Muscle of arm (tissue), 14 donors: ENCODE measurements around the gene KBTBD2. TPM values are rescaled to one million over a fixed set of nuclear protein-coding genes. Genes with fewer than 3 reads are reported as not detected.
"Not testable (repeated sequence)": the region's sequence is repeated elsewhere in the genome, so short reads cannot be mapped to it uniquely, and the experiment has no call there.

Source experiments
- DNase-seq: peaks from one replicate; pipeline ENCODE4 v3.0.0-alpha.2; 2013
- long read RNA-seq, 11 donors: transcript quantifications; one replicate each; lab custom pipeline, GENCODE V29; 2026
- polyA plus RNA-seq, 12 donors: library from polyadenylated mRNA; unstranded; fragments of 120-200 nt; gene quantifications; one replicate each; pipeline ENCODE4 v1.2.1, GENCODE V29; 2013; ENCODE audit not compliant: insufficient read length in 12 of 12

The KBTBD2 gene
- 10 to 100 TPM in 11 of 12 donors, not detected in 1; 34.1 to 48.0 (median 41.6) TPM for polyA plus RNA-seq
- long read RNA-seq, donor 1, partial matches to known transcripts, result 0 of 1 reads
- long read RNA-seq, donor 1, other reads (novel, unspliced or antisense), result 0 of 1 reads
- long read RNA-seq, donor 2, transcript KBTBD2-201 (4 exons, 3,745 nt), result major isoform, 13 of 13 reads
- long read RNA-seq, donor 2, partial matches to known transcripts, result 0 of 13 reads
- long read RNA-seq, donor 2, other reads (novel, unspliced or antisense), result 0 of 13 reads
- long read RNA-seq, donor 3, transcript KBTBD2-201 (4 exons, 3,745 nt), result major isoform, 5 of 5 reads
- long read RNA-seq, donor 3, partial matches to known transcripts, result 0 of 5 reads
- long read RNA-seq, donor 3, other reads (novel, unspliced or antisense), result 0 of 5 reads
- long read RNA-seq, donor 4, partial matches to known transcripts, result 0 of 3 reads
- long read RNA-seq, donor 4, other reads (novel, unspliced or antisense), result 0 of 3 reads
- long read RNA-seq, donor 5, transcript KBTBD2-201 (4 exons, 3,745 nt), result major isoform, 16 of 16 reads
- long read RNA-seq, donor 5, partial matches to known transcripts, result 0 of 16 reads
- long read RNA-seq, donor 5, other reads (novel, unspliced or antisense), result 0 of 16 reads
- long read RNA-seq, donor 6, transcript KBTBD2-201 (4 exons, 3,745 nt), result major isoform, 5 of 5 reads
- long read RNA-seq, donor 6, partial matches to known transcripts, result 0 of 5 reads
- long read RNA-seq, donor 6, other reads (novel, unspliced or antisense), result 0 of 5 reads
- long read RNA-seq, donor 7, transcript KBTBD2-201 (4 exons, 3,745 nt), result major isoform, 8 of 9 reads
- long read RNA-seq, donor 7, partial matches to known transcripts, result 0 of 9 reads
- long read RNA-seq, donor 7, other reads (novel, unspliced or antisense), result 0 of 9 reads
- long read RNA-seq, donor 8, transcript KBTBD2-201 (4 exons, 3,745 nt), result major isoform, 12 of 12 reads
- long read RNA-seq, donor 8, partial matches to known transcripts, result 0 of 12 reads
- long read RNA-seq, donor 8, other reads (novel, unspliced or antisense), result 0 of 12 reads
- long read RNA-seq, donor 9, transcript KBTBD2-201 (4 exons, 3,745 nt), result major isoform, 7 of 7 reads
- long read RNA-seq, donor 9, partial matches to known transcripts, result 0 of 7 reads
- long read RNA-seq, donor 9, other reads (novel, unspliced or antisense), result 0 of 7 reads
- long read RNA-seq, donor 10, transcript KBTBD2-201 (4 exons, 3,745 nt), result major isoform, 11 of 11 reads
- long read RNA-seq, donor 10, partial matches to known transcripts, result 0 of 11 reads
- long read RNA-seq, donor 10, other reads (novel, unspliced or antisense), result 0 of 11 reads
- long read RNA-seq, donor 11, transcript KBTBD2-201 (4 exons, 3,745 nt), result major isoform, 9 of 9 reads
- long read RNA-seq, donor 11, partial matches to known transcripts, result 0 of 9 reads
- long read RNA-seq, donor 11, other reads (novel, unspliced or antisense), result 0 of 9 reads

DNA sequence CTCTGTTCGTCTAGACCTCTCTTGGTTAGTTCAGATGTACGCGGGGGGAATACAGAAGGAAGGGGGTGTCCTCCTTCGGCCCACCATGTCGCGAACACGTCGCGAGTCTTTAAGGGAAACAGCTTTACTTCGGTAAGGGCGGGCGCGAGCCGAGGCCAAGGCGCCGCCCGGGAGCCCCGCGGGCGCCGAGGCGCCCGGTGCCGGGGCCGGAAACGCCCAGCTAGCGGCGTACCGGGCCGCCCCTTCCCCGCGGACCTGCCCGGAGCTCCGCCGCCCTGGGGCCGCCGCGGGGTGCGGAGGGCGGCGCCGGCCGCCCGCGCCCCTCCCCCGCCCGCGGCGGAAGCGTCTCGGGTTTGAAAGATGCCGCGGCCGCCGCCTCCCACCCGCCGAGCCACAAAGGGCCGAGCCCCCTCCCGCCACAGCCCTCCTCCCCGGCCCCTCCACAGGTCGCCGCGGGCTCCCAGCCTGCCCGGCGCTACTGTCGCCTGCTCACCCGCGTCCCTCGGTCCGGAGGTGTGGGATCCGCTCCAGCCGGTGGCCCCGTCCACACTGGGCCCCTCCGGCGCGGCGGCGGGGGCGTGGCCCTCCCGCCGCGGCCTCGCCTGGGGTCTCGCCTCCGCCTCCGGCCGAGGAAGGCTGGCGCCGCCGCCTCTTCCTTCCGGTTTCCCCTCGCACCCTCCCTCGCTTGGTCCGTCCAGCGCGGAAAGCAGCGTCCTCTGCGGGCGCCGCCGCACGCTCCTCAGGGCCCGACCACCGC is at the start of gene KBTBD2:
Gene KBTBD2, minus strand, starts transcription at position 718 of the 757 bp plus-strand sequence. CDS start 12,156 bp downstream, outside the sequence.
- peak; percentile 81 for DNase-seq

DNA sequence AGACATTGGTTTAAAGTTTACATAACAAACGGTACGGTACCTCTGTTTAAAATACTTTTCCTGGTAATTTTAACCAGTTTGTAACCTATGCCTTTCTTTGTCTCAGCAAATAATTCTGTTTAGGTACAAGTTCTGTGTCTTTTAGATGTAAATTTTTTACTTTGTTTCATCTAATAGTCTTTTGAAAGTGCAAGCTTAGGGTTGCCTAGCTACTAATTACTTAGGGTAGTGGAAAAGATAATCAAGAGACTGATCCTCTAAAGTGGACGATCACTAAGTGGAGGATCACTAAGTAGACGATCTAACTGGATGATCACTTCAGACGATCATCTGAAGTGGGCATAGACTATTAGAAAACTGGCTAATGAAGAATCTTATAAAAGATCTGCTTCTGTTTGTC is 49.6 kb upstream of the KBTBD2 start:
- no peak for DNase-seq

DNA sequence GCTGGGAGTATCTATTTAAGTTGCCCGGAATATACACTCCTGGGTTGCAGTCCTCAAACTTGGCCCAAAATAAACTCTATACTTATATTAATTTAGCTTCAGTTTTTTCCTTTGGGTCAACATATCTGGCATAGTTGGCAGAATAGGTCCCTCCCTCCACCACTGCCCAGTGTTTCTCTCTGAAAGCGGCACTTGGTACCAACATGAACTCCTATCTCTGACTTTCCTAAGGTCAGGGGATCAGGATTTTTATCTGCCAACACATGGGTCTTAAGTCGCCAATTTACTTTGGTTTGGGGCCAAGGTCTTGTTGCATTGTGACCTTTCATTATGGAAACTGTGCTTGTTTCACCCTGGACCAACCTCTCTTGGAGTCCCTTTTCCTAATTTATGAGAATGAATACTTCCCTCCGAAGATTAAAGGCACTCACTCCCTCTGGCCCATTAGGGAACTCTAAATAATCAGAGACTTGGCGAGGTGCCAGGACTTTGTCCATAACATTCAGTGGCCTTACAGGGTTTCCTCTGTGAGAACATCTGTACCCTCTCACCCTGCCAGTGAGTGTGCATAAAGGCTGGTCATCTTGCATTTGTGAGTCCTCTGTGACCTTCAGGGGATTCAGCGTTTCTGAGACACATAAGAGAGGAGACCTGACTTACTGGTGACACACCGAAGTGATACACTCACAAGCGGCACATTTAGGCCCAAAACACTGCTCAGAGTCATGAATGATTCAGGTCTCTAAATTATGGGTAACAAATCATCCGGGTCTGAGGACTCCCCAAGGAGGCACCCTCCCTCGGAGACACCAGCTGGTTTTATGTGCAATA is 46.0 kb upstream of the KBTBD2 start:
- DNase-seq, result peak; percentile 19

DNA sequence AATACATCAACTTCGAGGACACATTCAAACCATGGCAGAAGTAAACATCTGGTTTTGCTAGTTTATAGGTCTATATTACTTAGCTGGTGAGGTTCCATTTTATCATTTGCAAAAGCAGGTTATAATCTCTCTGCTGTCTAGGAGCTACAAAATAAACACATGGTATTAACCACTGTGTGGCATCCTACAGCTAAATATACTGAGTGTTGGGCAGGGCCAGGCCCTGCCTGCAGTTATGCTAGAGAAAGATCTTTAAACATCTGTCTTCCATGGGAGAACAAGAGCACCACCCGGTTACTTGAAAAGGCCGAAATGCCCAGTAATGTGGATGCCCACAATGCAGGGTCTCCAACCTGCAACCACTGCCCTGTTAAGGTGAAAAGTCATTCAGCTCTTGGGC is 45.1 kb upstream of the KBTBD2 start:
- DNase-seq, result no peak

- no peak for DNase-seq
Observed at GRCh38 chr7:32935558-32935957, 44.0 kb upstream of the KBTBD2 start.

GRCh38 chr7:32930378-32930777 is 38.8 kb upstream of the KBTBD2 start:
- DNase-seq, result no peak

DNA sequence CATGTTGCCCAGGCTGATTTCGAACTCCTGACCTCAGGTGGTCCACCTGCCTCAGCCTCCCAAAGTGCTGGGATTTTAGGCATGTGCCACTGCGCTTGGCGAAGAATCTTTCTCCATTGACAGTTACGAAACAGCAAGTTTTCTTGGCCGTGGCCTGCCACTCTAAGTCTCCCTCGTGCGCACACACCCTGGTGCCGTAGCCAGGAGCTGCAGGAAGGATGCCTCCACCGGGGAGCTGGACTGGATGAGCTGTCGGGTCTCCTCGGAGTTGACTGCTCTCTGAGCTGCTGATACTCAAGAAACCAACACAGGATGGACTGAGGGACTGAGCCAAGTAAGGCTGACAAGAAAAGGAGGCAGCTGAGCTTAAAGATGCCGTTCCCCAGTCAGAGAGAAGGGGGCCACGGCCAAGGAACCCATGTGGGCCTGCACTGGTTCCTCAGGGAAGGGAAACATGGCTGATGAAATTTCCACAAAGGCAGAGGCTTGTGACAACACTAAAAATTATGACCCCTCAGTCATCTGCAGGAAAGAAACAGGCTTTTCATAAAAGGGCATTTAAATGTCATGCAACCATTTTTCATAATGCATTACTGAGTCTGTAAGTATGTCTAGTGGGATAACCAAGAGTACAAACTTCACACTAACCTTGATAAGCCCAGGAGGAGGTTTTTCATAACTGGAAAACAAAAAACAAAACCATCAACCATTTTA is 38.0 kb upstream of the KBTBD2 start:
- DNase-seq, result no peak

DNA sequence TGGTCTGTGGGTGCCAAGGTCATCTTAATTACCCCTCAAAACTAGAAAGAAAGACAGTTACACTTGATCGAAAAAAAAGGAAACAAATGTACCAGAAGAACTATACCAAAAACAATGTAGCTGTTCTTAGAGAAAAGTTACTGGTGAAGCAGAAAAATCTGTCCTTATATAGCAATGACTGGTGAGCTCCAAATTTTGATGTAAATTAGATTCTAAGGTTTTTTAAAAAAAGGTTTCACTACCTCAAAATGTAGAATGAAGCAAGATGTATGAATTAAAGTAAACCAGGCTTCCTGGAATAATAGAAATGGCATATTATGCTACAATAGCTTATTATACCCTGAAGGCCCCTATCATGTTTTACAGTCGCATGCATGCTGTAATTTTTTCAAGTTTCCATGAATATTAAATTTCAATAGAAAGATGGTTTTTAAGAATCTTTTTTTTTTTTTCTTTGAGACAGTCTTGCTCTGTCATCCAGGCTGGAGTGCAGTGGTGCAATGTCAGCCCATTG is 37.3 kb upstream of the KBTBD2 start:
- no peak for DNase-seq

GRCh38 chr7:32921896-32922295 is 30.3 kb upstream of the KBTBD2 start:
- DNase-seq, result no peak

GRCh38 chr7:32916994-32917393 is 25.4 kb upstream of the KBTBD2 start:
- not testable (repeated sequence) for DNase-seq

DNA sequence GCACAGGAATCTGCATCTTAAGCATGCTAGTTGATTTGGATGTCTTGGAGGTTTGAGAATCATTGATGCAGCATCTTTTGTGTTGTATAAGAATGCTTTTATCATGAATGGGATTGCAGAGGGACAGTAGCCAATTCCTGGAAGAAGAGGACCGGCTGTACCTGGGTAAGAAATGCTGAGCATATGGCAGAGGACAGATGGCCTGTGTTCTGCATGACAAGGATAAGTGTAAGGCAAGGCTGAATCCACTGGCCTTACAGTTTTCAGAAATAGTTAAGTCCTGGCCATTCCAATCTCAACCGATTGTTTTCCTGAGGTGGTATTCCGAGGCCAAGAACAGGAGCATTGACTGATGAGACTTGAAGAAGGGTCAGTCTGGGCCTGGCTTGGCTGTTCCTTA is 24.4 kb upstream of the KBTBD2 start:
- DNase-seq, result no peak

- no peak for DNase-seq
Observed at GRCh38 chr7:32915041-32915536, 23.5 kb upstream of the KBTBD2 start.

DNA sequence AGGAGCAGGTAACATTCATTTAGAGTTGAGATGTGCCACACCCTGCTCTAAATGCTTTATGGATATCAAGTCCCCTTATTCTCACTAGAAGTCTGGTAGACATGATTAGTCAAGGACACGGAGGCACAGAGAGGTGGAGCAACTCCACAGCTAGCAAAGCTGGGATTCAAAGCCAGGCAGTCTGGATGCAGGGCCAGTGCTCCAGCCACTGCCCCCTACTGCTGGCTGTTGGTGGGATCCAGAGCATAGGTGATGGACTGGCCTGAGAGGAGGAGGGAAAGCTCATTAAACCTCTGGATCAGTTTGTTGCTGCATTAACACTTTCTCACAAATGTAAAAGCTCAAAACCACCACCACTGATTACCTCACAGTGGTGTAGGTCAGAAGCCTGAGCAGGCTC is 22.6 kb upstream of the KBTBD2 start:
- DNase-seq, result no peak

DNA sequence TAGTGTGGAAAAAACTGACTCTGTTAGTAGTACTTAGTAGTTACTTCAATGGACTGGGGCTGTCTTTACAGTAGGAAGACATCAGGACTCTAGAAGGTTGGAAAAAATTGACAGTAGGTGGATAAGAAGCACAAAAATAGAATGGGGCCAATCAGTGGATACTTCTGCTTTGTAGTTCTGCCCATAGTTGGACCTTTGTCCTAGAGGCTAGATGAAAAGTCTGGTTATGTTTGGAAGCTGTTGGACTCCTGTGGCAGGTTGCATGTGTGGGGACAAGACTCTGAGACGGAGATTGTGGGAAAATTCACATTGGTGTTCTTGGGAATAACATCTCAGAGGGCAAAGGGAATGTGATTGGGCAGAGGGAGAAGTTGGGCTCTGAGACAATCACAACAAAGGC is 18.6 kb upstream of the KBTBD2 start:
- DNase-seq, result no peak

DNA sequence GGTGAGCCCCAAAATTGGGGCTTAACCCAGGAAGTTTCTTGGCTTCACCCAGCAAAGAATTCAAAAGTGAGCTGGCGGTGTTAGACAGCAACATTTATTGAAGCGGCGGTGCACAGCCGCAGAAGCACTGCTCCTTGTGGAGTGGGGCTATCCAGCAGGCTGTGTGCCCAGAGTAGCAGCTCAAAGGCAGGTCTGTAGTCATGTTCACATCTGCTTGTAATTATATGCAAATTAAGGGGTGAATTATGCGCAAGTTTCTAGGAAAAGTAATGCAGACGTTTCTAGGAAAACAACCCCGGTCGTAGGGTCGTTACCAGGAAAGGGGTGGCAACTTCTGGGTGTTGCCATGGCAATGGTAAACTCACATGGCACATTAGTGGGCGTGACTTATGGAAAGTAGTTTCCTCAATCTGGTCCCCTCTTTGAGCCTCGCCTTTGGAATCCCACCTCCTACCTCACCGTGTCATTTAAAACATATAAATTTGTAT is 13.7 kb upstream of the KBTBD2 start:
- DNase-seq, result peak; percentile 91

DNA sequence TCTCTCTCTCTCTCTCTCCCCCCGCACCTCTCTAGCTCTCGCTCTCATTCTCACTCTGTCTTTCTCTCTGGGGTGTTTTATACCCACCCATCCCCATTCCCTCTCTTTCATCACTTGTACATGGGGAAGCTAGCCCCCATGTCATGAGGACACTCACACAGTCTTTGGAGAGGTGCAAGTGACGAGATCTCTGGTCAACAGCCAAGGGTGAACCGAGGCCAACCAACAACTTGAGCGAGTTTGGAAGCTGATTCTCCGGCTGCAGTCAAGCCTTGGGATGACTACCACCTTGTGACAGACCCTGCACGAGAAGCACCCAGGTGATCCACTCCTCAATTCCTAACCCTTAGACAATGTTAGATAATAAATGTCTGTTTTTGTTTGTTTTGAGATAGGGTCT is 10.1 kb upstream of the KBTBD2 start:
- no peak for DNase-seq

DNA sequence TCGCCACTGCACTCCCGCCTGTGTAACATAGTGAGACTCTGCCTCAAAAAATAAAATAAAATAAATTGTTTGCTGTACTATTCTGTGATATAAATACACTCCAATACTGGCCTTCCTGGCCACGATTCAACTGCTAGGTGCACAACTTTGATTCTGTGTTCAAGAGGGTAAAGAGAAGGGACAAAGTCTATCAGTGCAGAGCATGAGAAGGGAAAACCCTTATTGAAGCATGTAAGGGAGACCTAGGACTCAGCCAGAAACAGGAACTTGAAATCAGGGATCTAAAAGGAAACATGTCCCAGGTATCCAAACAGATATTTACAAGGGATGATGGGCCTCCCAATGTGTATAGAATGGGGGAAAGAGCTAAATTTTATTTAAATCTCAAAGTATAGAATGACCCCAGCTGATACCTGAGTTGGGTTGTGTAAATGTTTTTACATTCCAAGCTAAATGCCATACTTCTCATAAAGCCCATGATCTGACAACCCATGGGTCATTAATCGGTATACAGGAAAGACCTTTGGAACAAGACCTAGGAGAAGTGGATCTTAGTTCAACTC is 9.0 kb upstream of the KBTBD2 start:
- DNase-seq, result no peak

- DNase-seq, result not testable (repeated sequence)
Observed at GRCh38 chr7:32897376-32897775, 5.8 kb upstream of the KBTBD2 start.
